Keratinocyte (primary cell): Measurements from ENCODE around the gene LRRC2. TPM values are rescaled to one million over a fixed set of nuclear protein-coding genes. Genes with fewer than 3 reads are reported as not detected.

ENCODE experiments used
- DNase-seq: peaks from one replicate; pipeline ENCODE4 v3.0.0-alpha.2; 2011; ENCODE audit warnings: low read depth, missing footprints, low spot score
- FAIRE-seq: peaks from 2 replicates; lab custom pipeline; 2011; peaks lifted over from hg19 to GRCh38; lab: Jason Lieb, UNC
- H2AFZ ChIP-seq: 2 replicates; pipeline ENCODE4 v1.6.0; 2012; ENCODE audit warnings: low read length, control low read depth, inconsistent platforms; ENCODE audit not compliant: control insufficient read depth
- H3K27ac ChIP-seq: 2 replicates; pipeline ENCODE4 v1.5.1; 2011; ENCODE audit warnings: low read length; ENCODE audit not compliant: control insufficient read depth, insufficient read depth
- H3K27me3 ChIP-seq: 3 replicates; pipeline ENCODE4 v1.6.0; 2011; ENCODE audit warnings: low read length; ENCODE audit not compliant: control insufficient read depth, insufficient read depth; ENCODE audit errors: extremely low read depth
- H3K36me3 ChIP-seq, 2 experiments: 2 replicates in 1 of 2; 3 replicates in 1 of 2; pipeline ENCODE4 v1.5.1; 2011; ENCODE audit warnings: low read length in 2 of 2, mild to moderate bottlenecking in 1 of 2; ENCODE audit not compliant: control insufficient read depth in 2 of 2, insufficient read depth in 2 of 2; ENCODE audit errors: extremely low read depth in 1 of 2
- H3K4me1 ChIP-seq: 3 replicates; pipeline ENCODE4 v1.5.1; 2011; ENCODE audit warnings: low read length; ENCODE audit not compliant: control insufficient read depth, insufficient read depth; ENCODE audit errors: extremely low read depth
- H3K4me2 ChIP-seq: 3 replicates; pipeline ENCODE4 v1.6.0; 2011; ENCODE audit warnings: low read depth, low read length; ENCODE audit not compliant: control insufficient read depth, insufficient read depth; ENCODE audit errors: extremely low read depth
- H3K4me3 ChIP-seq, 3 experiments: fragments of 200-600 bp in 1 of 3; sonication (generic) in 1 of 3; 2 replicates in 2 of 3; 3 replicates in 1 of 3; pipeline ENCODE4 v1.5.1; 2011 to 2016; ENCODE audit warnings: low read length in 3 of 3, mild to moderate bottlenecking in 3 of 3, control low read depth in 2 of 3, inconsistent platforms in 1 of 3, low read depth in 1 of 3, mixed read lengths in 1 of 3, mixed run types in 1 of 3, moderate library complexity in 1 of 3; ENCODE audit not compliant: control insufficient read depth in 2 of 3, insufficient read depth in 2 of 3; ENCODE audit errors: extremely low read depth in 1 of 3
- H3K79me2 ChIP-seq: 2 replicates; pipeline ENCODE4 v1.6.0; 2012; ENCODE audit warnings: low read length; ENCODE audit not compliant: control insufficient read depth, insufficient read depth
- H3K9ac ChIP-seq: 3 replicates; pipeline ENCODE4 v1.6.0; 2011; ENCODE audit warnings: low read length; ENCODE audit not compliant: control insufficient read depth, insufficient read depth; ENCODE audit errors: extremely low read depth
- H3K9me1 ChIP-seq: 3 replicates; pipeline ENCODE4 v1.6.0; 2011; ENCODE audit warnings: low read length; ENCODE audit not compliant: control insufficient read depth, insufficient read depth; ENCODE audit errors: extremely low read depth
- H3K9me3 ChIP-seq: 2 replicates; pipeline ENCODE4 v1.5.1; 2012; ENCODE audit warnings: low read depth, low read length; ENCODE audit not compliant: control insufficient read depth
- H4K20me1 ChIP-seq: 3 replicates; pipeline ENCODE4 v1.6.0; 2011; ENCODE audit warnings: low read length; ENCODE audit not compliant: control insufficient read depth, insufficient read depth; ENCODE audit errors: extremely low read depth
- CTCF ChIP-seq, 3 experiments: IDR thresholded peaks in 1 of 3; conservative IDR thresholded peaks in 1 of 3; optimal IDR thresholded peaks in 1 of 3; 2 replicates in 2 of 3; 3 replicates in 1 of 3; pipeline versions ENCODE3 to v1.5.1; 2011; ENCODE audit warnings: low read length in 3 of 3, mild to moderate bottlenecking in 3 of 3, moderate library complexity in 2 of 3, control low read depth in 1 of 3, inconsistent platforms in 1 of 3; ENCODE audit not compliant: insufficient read depth in 2 of 3; ENCODE audit errors: extremely low read depth in 1 of 3
- EZH2 ChIP-seq: IDR thresholded peaks from one replicate; pipeline ENCODE4 v1.6.1; 2012; ENCODE audit warnings: inconsistent platforms, mild to moderate bottlenecking, low read length, moderate library complexity
- dilution Hi-C: fragments of 300-500 bp; cut with MboI; formaldehyde crosslinking; loops from one replicate; pipeline ENCODE4 v1.7.0; 2020; ENCODE audit warnings: low sequenced_read_pairs; ENCODE audit not compliant: extremely low pct_ligation_motif_present
- polyA plus RNA-seq, 5 experiments: library from polyadenylated mRNA; depleted of rRNA in 3 of 5; stranded (reverse) in 3 of 5; stranded (forward) in 1 of 5; unstranded in 1 of 5; fragments of >200 nt; gene quantifications; 1 replicate in 1 of 5; 2 replicates in 3 of 5; 3 replicates in 1 of 5; pipeline versions ENCODE4 v1.2.1 to v1.2.3, GENCODE V29; 2011 to 2012; ENCODE audit warnings: missing spikeins in 2 of 5, low read depth in 1 of 5, low replicate concordance in 1 of 5

LRRC2 gene
- polyA plus RNA-seq, 1 donor (not counting 4 experiments of a cell fraction or from before 2014, with no cell fraction given) = 0.51 TPM

- no peak overlapping the region for H3K27ac ChIP-seq
- H3K79me2 ChIP-seq = no peaks in the 10 kb centered on the region
- no peaks in the 10 kb centered on the region for H3K27me3 ChIP-seq
- no peak overlapping the region for H3K9ac ChIP-seq
- H4K20me1 ChIP-seq = no peaks in the 10 kb centered on the region
- H3K4me3 ChIP-seq = no peak overlapping the region
- H3K4me2 ChIP-seq = no peak overlapping the region
- DNase-seq = no peak
- H2AFZ ChIP-seq = no peak overlapping the region
- FAIRE-seq = no peak
- H3K4me1 ChIP-seq = no peaks in the 10 kb centered on the region
- no peaks in the 10 kb centered on the region for H3K9me3 ChIP-seq
- dilution Hi-C loops = no loop called here
- no peaks in the 10 kb centered on the region for H3K36me3 ChIP-seq
- no peak for TF ChIP-seq EZH2
- TF ChIP-seq CTCF (optimal IDR thresholded peaks at IDR 0.05 in 1 of 3, IDR thresholded peaks at IDR 0.05 in 1 of 3, conservative IDR thresholded peaks at IDR 0.05 in 1 of 3; ENCODE audit: extremely low read depth in 1 of 3, insufficient read depth in 2 of 3, low read length in 3 of 3) = no peak
- no peaks in the 10 kb centered on the region for H3K9me1 ChIP-seq
These were observed 33.5 kb upstream of the LRRC2 start for GRCh38 chr3:46599590-46599989.

DNA sequence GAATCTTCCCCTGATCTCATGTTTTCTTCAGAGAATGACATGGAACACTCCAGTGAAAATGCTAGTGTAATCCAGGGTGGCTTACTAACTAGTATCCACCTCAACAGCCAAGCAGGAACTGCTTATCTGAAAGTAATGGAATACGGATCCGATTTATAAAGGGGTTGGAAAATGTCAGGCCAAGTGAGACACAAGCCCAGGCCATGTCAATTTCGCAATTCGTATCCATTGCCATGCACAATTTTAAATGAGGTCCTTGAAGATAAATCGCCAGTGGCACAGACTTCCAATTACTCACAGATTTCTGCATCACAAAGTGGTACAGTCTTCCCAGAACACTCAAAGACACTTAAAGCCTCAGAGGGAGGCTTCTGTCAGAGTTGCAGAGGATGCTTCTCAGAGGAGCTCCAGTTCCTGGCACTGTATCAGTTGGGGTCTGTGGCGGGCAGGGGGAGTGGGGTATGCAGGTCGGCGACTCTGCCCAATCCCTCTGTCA lies 29.8 kb upstream of the LRRC2 start:
- Histone ChIP-seq H4K20me1 (no peaks in the 10 kb centered on the region), H3K36me3 (no peaks in the 10 kb centered on the region), H3K79me2 (no peaks in the 10 kb centered on the region), H3K4me3 (no peak overlapping the region), H3K9ac (no peak overlapping the region), H3K27me3 (no peaks in the 10 kb centered on the region), H3K4me2 (no peak overlapping the region), H3K9me1 (no peaks in the 10 kb centered on the region), H3K9me3 (no peaks in the 10 kb centered on the region), H3K4me1 (no peaks in the 10 kb centered on the region), H2AFZ (no peak overlapping the region), H3K27ac (no peak overlapping the region)
- FAIRE-seq (no peak), DNase-seq (no peak)
- dilution Hi-C loops = no loop called here
- TF ChIP-seq EZH2 = no peak
- no peak for TF ChIP-seq CTCF (optimal IDR thresholded peaks at IDR 0.05 in 1 of 3, IDR thresholded peaks at IDR 0.05 in 1 of 3, conservative IDR thresholded peaks at IDR 0.05 in 1 of 3; ENCODE audit: extremely low read depth in 1 of 3, insufficient read depth in 2 of 3, low read length in 3 of 3)
